H1 (cell line): ENCODE data around the gene CHRD. TPM values are rescaled to one million over a fixed set of nuclear protein-coding genes. Genes with fewer than 3 reads are reported as not detected.
A peak's percentile ranks its signal among the peaks of the same experiment; 100 is the strongest.

Experiments
- CTCF ChIA-PET: fragments of 300-600 bp; sonication (Branson Sonifier 250); formaldehyde crosslinking; loops from one replicate; lab custom pipeline; 2021; ENCODE audit not compliant: partially characterized antibody; lab: Charles Lee
- POLR2A ChIA-PET: fragments of 300-600 bp; sonication (Branson Sonifier 250); formaldehyde crosslinking; loops from one replicate; lab custom pipeline; 2021; ENCODE audit warnings: inconsistent platforms; ENCODE audit not compliant: partially characterized antibody; lab: Charles Lee
- DNase-seq, 2 experiments: peaks; one replicate each; pipeline versions ENCODE4 v3.0.0 to v3.0.0-alpha.2; 2010 to 2022; ENCODE audit warnings: low spot score in 2 of 2, low read depth in 1 of 2, mixed read lengths in 1 of 2
- FAIRE-seq: peaks from 2 replicates; lab custom pipeline; 2011; peaks lifted over from hg19 to GRCh38; lab: Jason Lieb, UNC
- H2AFZ ChIP-seq: 2 replicates; pipeline ENCODE4 v1.8.1; 2012; ENCODE audit warnings: low read length, inconsistent platforms
- H2AK5ac ChIP-seq: 2 replicates; pipeline ENCODE4 v1.6.1; 2013; ENCODE audit warnings: low read depth, low read length
- H2BK120ac ChIP-seq: replicated peaks from 2 replicates; pipeline ENCODE3; 2013; ENCODE audit warnings: low read depth, low read length, inconsistent platforms
- H2BK12ac ChIP-seq: 2 replicates; pipeline ENCODE4 v1.6.1; 2013; ENCODE audit warnings: low read depth, low read length
- H2BK15ac ChIP-seq: 2 replicates; pipeline ENCODE4 v1.6.1; 2013; ENCODE audit warnings: low read length
- H2BK20ac ChIP-seq: 2 replicates; pipeline ENCODE4 v1.6.1; 2013; ENCODE audit warnings: low read length
- H2BK5ac ChIP-seq: 2 replicates; pipeline ENCODE4 v1.6.1; 2013; ENCODE audit warnings: low read depth, low read length
- H3K14ac ChIP-seq: 2 replicates; pipeline ENCODE4 v1.6.1; 2013; ENCODE audit warnings: inconsistent platforms; ENCODE audit not compliant: insufficient read length
- H3K18ac ChIP-seq: 2 replicates; pipeline ENCODE4 v1.6.1; 2013; ENCODE audit warnings: low read length; ENCODE audit errors: extremely low read depth
- H3K23ac ChIP-seq: 2 replicates; pipeline ENCODE4 v1.6.1; 2013; ENCODE audit warnings: inconsistent platforms; ENCODE audit not compliant: insufficient read length
- H3K23me2 ChIP-seq: 2 replicates; pipeline ENCODE4 v1.6.1; 2013; ENCODE audit warnings: low read depth, low read length
- H3K27ac ChIP-seq: 2 replicates; pipeline ENCODE4 v1.6.1; 2011; ENCODE audit warnings: low read depth, low read length, inconsistent platforms
- H3K27me3 ChIP-seq, 4 experiments: replicated peaks in 1 of 4; 1 replicate in 1 of 4; 2 replicates in 3 of 4; pipeline versions ENCODE4 v1.6.1 to v1.8.1; 2011 to 2013; ENCODE audit warnings: low read length in 3 of 4, mild to moderate bottlenecking in 3 of 4, inconsistent platforms in 2 of 4, mixed read lengths in 2 of 4, moderate library complexity in 1 of 4; ENCODE audit not compliant: control insufficient read depth in 3 of 4, insufficient read depth in 3 of 4; ENCODE audit errors: extremely low read depth in 1 of 4
- H3K36me3 ChIP-seq, 4 experiments: 2 replicates each; pipeline versions ENCODE4 v1.6.1 to v1.8.1; 2011 to 2013; ENCODE audit warnings: mild to moderate bottlenecking in 4 of 4, low read length in 3 of 4, moderate library complexity in 2 of 4, control low read depth in 1 of 4, inconsistent platforms in 1 of 4; ENCODE audit not compliant: insufficient read depth in 4 of 4, control insufficient read depth in 2 of 4
- H3K4ac ChIP-seq: replicated peaks from 2 replicates; pipeline ENCODE3; 2013; ENCODE audit warnings: low read length, low read depth, mixed read lengths, inconsistent platforms; ENCODE audit not compliant: insufficient read length
- H3K4me1 ChIP-seq, 4 experiments: replicated peaks in 1 of 4; 1 replicate in 1 of 4; 2 replicates in 3 of 4; pipeline versions ENCODE4 v1.6.1 to v1.8.1; 2011 to 2013; ENCODE audit warnings: low read length in 3 of 4, inconsistent platforms in 2 of 4, mixed read lengths in 1 of 4; ENCODE audit not compliant: insufficient read depth in 4 of 4, control insufficient read depth in 3 of 4
- H3K4me2 ChIP-seq, 2 experiments: 2 replicates each; pipeline versions ENCODE4 v1.6.1 to v1.8.1; 2011 to 2013; ENCODE audit warnings: low read depth in 2 of 2, low read length in 2 of 2, control low read depth in 1 of 2, inconsistent platforms in 1 of 2, mild to moderate bottlenecking in 1 of 2; ENCODE audit not compliant: insufficient read depth in 1 of 2
- H3K4me3 ChIP-seq, 4 experiments: fragments of 200-600, 300-600 bp in 1 of 4; sonication (generic), shearing (Covaris generic), sonication (Bioruptor Twin) in 1 of 4; 2 replicates each; pipeline versions ENCODE4 v1.5.1 to v1.8.1; 2011 to 2016; ENCODE audit warnings: low read length in 4 of 4, low read depth in 3 of 4, control low read depth in 2 of 4, inconsistent platforms in 2 of 4, mild to moderate bottlenecking in 2 of 4, mixed read lengths in 1 of 4, moderate library complexity in 1 of 4; ENCODE audit not compliant: insufficient read depth in 2 of 4; ENCODE audit errors: extremely low read depth in 1 of 4
- H3K56ac ChIP-seq: replicated peaks from 2 replicates; pipeline ENCODE3; 2013; ENCODE audit warnings: low read depth, mild to moderate bottlenecking, mixed read lengths, low read length, inconsistent platforms; ENCODE audit not compliant: insufficient read length
- H3K79me1 ChIP-seq: 2 replicates; pipeline ENCODE4 v1.6.1; 2013; ENCODE audit warnings: low read depth, low read length, control low read depth
- H3K79me2 ChIP-seq, 2 experiments: 2 replicates each; pipeline versions ENCODE4 v1.6.1 to v1.8.1; 2012 to 2013; ENCODE audit warnings: low read length in 2 of 2, mild to moderate bottlenecking in 2 of 2, inconsistent platforms in 1 of 2; ENCODE audit not compliant: insufficient read depth in 2 of 2, control insufficient read depth in 1 of 2
- H3K9ac ChIP-seq, 4 experiments: replicated peaks in 1 of 4; 1 replicate in 1 of 4; 2 replicates in 3 of 4; pipeline versions ENCODE4 v1.6.1 to v1.8.1; 2011 to 2013; ENCODE audit warnings: low read depth in 3 of 4, low read length in 3 of 4, control low read depth in 2 of 4, mild to moderate bottlenecking in 2 of 4, moderate library complexity in 2 of 4, inconsistent platforms in 1 of 4; ENCODE audit errors: extremely low read depth in 1 of 4
- H3K9me3 ChIP-seq, 2 experiments: 2 replicates each; pipeline versions ENCODE4 v1.6.1 to v1.8.1; 2012 to 2013; ENCODE audit warnings: mild to moderate bottlenecking in 2 of 2, moderate library complexity in 2 of 2, control low read depth in 1 of 2, inconsistent platforms in 1 of 2, low read depth in 1 of 2, low read length in 1 of 2, mixed read lengths in 1 of 2; ENCODE audit not compliant: insufficient read depth in 2 of 2
- H4K20me1 ChIP-seq, 2 experiments: replicated peaks in 1 of 2; 2 replicates each; pipeline versions ENCODE3 to v1.8.1; 2011 to 2013; ENCODE audit warnings: inconsistent platforms in 2 of 2, low read length in 2 of 2, mild to moderate bottlenecking in 1 of 2; ENCODE audit not compliant: insufficient read depth in 2 of 2, control insufficient read depth in 1 of 2
- H4K5ac ChIP-seq: 2 replicates; pipeline ENCODE4 v1.6.1; 2013; ENCODE audit warnings: low read length, low read depth, mixed read lengths, inconsistent platforms; ENCODE audit not compliant: insufficient read length
- H4K8ac ChIP-seq: 2 replicates; pipeline ENCODE4 v1.8.0; 2013; ENCODE audit warnings: mild to moderate bottlenecking, moderate library complexity, low read length, inconsistent platforms; ENCODE audit not compliant: insufficient read depth; ENCODE audit errors: extremely low read depth
- H4K91ac ChIP-seq: replicated peaks from 2 replicates; pipeline ENCODE3; 2013; ENCODE audit warnings: low read length, mixed read lengths, inconsistent platforms; ENCODE audit not compliant: insufficient read length
- POLR2A ChIP-seq, 2 experiments: IDR thresholded peaks; 1 replicate in 1 of 2; 2 replicates in 1 of 2; pipeline ENCODE4 v1.6.1; 2011; ENCODE audit warnings: low read depth in 2 of 2, low read length in 2 of 2, mild to moderate bottlenecking in 2 of 2; ENCODE audit errors: control extremely low read depth in 1 of 2
- POLR2AphosphoS5 ChIP-seq: IDR thresholded peaks from 2 replicates; pipeline ENCODE4 v1.6.1; 2011; ENCODE audit warnings: low read depth, low read length
- ZNF274 ChIP-seq: IDR thresholded peaks from 2 replicates; pipeline ENCODE4 v1.7.0; 2012; ENCODE audit warnings: low read length, borderline replicate concordance; ENCODE audit errors: extremely low read depth
- WGBS, 2 experiments: shearing (Covaris generic) in 1 of 2; methylation state at CpG; one replicate each; pipeline versions ENCODE4 v1.1.6 to v1.1.7; 2013 to 2015; ENCODE audit warnings: low lambda C conversion rate in 2 of 2, mixed read lengths in 2 of 2, inconsistent platforms in 1 of 2, low coverage in 1 of 2, missing lambda C conversion rate in 1 of 2; ENCODE audit not compliant: insufficient replicate concordance in 2 of 2, insufficient coverage in 1 of 2, insufficient read length in 1 of 2; ENCODE audit errors: extremely low coverage in 1 of 2, missing lambda C conversion rate in 1 of 2; 5-methylcytosine and 5-hydroxymethylcytosine counted together
- polyA plus RNA-seq, 7 experiments: library from polyadenylated mRNA; depleted of rRNA in 3 of 7; stranded (reverse) in 5 of 7; unstranded in 2 of 7; fragments of >200 nt in 5 of 7; fragments of 200-250 nt in 2 of 7; gene quantifications; 1 replicate in 5 of 7; 2 replicates in 1 of 7; 4 replicates in 1 of 7; pipeline versions ENCODE4 v1.2.1 to v1.2.3, GENCODE V29; 2011 to 2013; ENCODE audit warnings: missing spikeins in 2 of 7, mixed read lengths in 2 of 7
- total RNA-seq: library from RNA; stranded (reverse); fragmentation: NEBNext Ultra II Directional; extraction: Animal tissue kit (Norgen Biotek cat#: 25700); gene quantifications from 2 replicates; pipeline ENCODE4 v1.2.1, GENCODE V29; 2021

CHRD gene
- total and polyA plus RNA-seq, 2 of the 8 experiments (the other 6 are each of a cell fraction or from before 2014, with no cell fraction given): 0.62 to 0.86 TPM

GRCh38 chr3:184368586-184369183, 11.2 kb upstream of the CHRD start:
- no peaks in the 10 kb centered on the region for H3K27me3 ChIP-seq
- FAIRE-seq: no peak
- H3K4me3 ChIP-seq: no peak overlapping the region
- peaks cover 4 to 20% of the 10 kb centered on the region in 2 experiments for H4K20me1 ChIP-seq
- no peak overlapping the region for H2BK12ac ChIP-seq
- no peak for DNase-seq
- H3K36me3 ChIP-seq: peaks cover 6 to 32% (median 28%) of the 10 kb centered on the region in 4 experiments; a peak in 7 of 8 replicates
- peaks cover 2% of the 10 kb centered on the region; the same call in 1 of the 2 replicates for H3K23me2 ChIP-seq
- H3K27ac ChIP-seq: no peak overlapping the region
- no peak overlapping the region for H3K18ac ChIP-seq
- H3K4ac ChIP-seq: no peak overlapping the region
- no peak overlapping the region for H3K56ac ChIP-seq
- H3K79me2 ChIP-seq: peaks cover 0 to 12% of the 10 kb centered on the region in 2 experiments; a peak in 2 of 4 replicates
- no peak overlapping the region for H3K23ac ChIP-seq
- TF ChIP-seq ZNF274 (no peak), POLR2A (IDR thresholded peaks at IDR 0.05; ENCODE audit: control extremely low read depth in 1 of 2, low read depth in 2 of 2, low read length in 2 of 2) (peak in 1 of 2 experiments; percentile 30; a peak in 1 of 3 replicates), POLR2AphosphoS5 (peak; percentile 56; the same call in 1 of the 2 replicates)
- TF ChIP-seq, all 59 proteins: peak for 2
- POLR2A ChIA-PET: interaction anchor here (0.7 to 2.4 kb wide), 3 partner anchors 21 to 173 kb away, joined by 3 to 12 read pairs (median 3); partner anchors contain the start of gene FAM131A
- Histone ChIP-seq H2BK20ac (no peak overlapping the region), H4K8ac (no peak overlapping the region), H3K79me1 (0 out of 2 replicates have a peak, but pooled peaks cover 3% of the 10 kb centered on the region), H3K9ac (no peak overlapping the region), H4K91ac (no peak overlapping the region), H3K4me2 (no peak overlapping the region), H4K5ac (no peak overlapping the region), H3K9me3 (no peaks in the 10 kb centered on the region), H2BK15ac (no peak overlapping the region), H2AFZ (no peak overlapping the region), H2AK5ac (no peak overlapping the region), H3K4me1 (peaks cover 0 to 10% (median 6%) of the 10 kb centered on the region in 4 experiments; a peak in 6 of 7 replicates), H3K14ac (no peak overlapping the region), H2BK120ac (no peak overlapping the region), H2BK5ac (no peak overlapping the region)
- CTCF ChIA-PET: interaction anchor here (0.7 to 11.5 kb wide), 11 partner anchors 8 to 410 kb away, joined by 3 to 223 read pairs (median 5); no protein-coding TSS in a partner anchor
- 94% methylated on average over 3 of the region's 3 CpGs; no CpG with 5 or more reads in 1 of the 2 experiments for WGBS, 2 experiments
